Keratinocyte (primary cell): Measurements from ENCODE around the gene SDHAF2.

Experiments
- EZH2 ChIP-seq: IDR thresholded peaks from one replicate; pipeline ENCODE4 v1.6.1; 2012; ENCODE audit warnings: inconsistent platforms, mild to moderate bottlenecking, low read length, moderate library complexity
- TF ChIP-seq, protein P1 (sequence below), 3 experiments: IDR thresholded peaks in 1 of 3; conservative IDR thresholded peaks in 1 of 3; optimal IDR thresholded peaks in 1 of 3; 2 replicates in 2 of 3; 3 replicates in 1 of 3; pipeline versions ENCODE3 to v1.5.1; 2011; ENCODE audit warnings: low read length in 3 of 3, mild to moderate bottlenecking in 3 of 3, moderate library complexity in 2 of 3, control low read depth in 1 of 3, inconsistent platforms in 1 of 3; ENCODE audit not compliant: insufficient read depth in 2 of 3; ENCODE audit errors: extremely low read depth in 1 of 3

DNA sequence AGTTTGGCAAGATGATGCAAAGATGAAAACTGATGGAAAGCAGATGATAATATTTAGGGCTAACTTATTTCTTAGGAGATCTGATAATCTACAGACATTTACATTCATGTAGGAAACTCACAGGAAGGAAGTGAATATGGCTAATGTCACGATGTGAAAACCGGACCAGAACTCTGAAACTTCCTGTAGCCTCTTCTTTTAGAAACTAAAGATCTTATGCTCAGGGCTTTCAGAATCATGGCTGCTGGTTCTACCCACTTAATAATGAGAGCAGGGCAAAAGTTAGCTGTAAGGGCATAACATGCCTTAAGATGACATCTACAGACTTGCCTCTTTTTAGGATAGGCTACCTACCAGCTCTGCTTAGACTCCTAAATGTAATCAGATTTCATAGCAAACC, 15.4 kb upstream of the SDHAF2 start:
- TF ChIP-seq, protein P1, sequence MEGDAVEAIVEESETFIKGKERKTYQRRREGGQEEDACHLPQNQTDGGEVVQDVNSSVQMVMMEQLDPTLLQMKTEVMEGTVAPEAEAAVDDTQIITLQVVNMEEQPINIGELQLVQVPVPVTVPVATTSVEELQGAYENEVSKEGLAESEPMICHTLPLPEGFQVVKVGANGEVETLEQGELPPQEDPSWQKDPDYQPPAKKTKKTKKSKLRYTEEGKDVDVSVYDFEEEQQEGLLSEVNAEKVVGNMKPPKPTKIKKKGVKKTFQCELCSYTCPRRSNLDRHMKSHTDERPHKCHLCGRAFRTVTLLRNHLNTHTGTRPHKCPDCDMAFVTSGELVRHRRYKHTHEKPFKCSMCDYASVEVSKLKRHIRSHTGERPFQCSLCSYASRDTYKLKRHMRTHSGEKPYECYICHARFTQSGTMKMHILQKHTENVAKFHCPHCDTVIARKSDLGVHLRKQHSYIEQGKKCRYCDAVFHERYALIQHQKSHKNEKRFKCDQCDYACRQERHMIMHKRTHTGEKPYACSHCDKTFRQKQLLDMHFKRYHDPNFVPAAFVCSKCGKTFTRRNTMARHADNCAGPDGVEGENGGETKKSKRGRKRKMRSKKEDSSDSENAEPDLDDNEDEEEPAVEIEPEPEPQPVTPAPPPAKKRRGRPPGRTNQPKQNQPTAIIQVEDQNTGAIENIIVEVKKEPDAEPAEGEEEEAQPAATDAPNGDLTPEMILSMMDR (optimal IDR thresholded peaks at IDR 0.05 in 1 of 3, IDR thresholded peaks at IDR 0.05 in 1 of 3, conservative IDR thresholded peaks at IDR 0.05 in 1 of 3; ENCODE audit: extremely low read depth in 1 of 3, insufficient read depth in 2 of 3, low read length in 3 of 3), result no peak
- TF ChIP-seq EZH2, result no peak
